Measurements from ENCODE around the gene MINDY4. TPM values are rescaled to one million over a fixed set of nuclear protein-coding genes. Genes with fewer than 3 reads are reported as not detected.

Gene MINDY4
- total and polyA plus RNA-seq, 2 of the 8 experiments (the other 6 are each of a cell fraction or from before 2014, with no cell fraction given) = 1.3 to 3.6 TPM

- WGBS, 2 experiments (ENCODE audit: extremely low coverage in 1 of 2, insufficient coverage in 1 of 2, insufficient read length in 1 of 2, insufficient replicate concordance in 2 of 2, low coverage in 1 of 2, low lambda C conversion rate in 2 of 2, missing lambda C conversion rate in 1 of 2) = 84% methylated on average over 4 of the region's 11 CpGs; no CpG with 5 or more reads in 1 of the 2 experiments
- H3K4ac ChIP-seq (replicated peaks; ENCODE audit: insufficient read length, low read depth, low read length) = no peak overlapping the region
- no peak overlapping the region for H3K9ac ChIP-seq (replicated peaks in 1 of 4; ENCODE audit: extremely low read depth in 1 of 4, low read depth in 3 of 4, low read length in 3 of 4)
- no peaks in the 10 kb centered on the region for H3K9me3 ChIP-seq (ENCODE audit: insufficient read depth in 2 of 2, low read depth in 1 of 2, low read length in 1 of 2)
- no peaks in the 10 kb centered on the region for H3K79me1 ChIP-seq (ENCODE audit: low read depth, low read length)
- ChIA-PET CTCF (ENCODE audit: partially characterized antibody) (interaction anchor here (1.1 to 4.5 kb wide), 6 partner anchors 16 to 115 kb away, joined by 3 to 42 read pairs (median 4); no protein-coding TSS in a partner anchor), POLR2A (ENCODE audit: partially characterized antibody) (no interaction called here)
- H4K8ac ChIP-seq (ENCODE audit: extremely low read depth, insufficient read depth, low read length) = no peak overlapping the region
- H3K4me2 ChIP-seq (ENCODE audit: insufficient read depth in 1 of 2, low read depth in 2 of 2, low read length in 2 of 2) = no peak overlapping the region
- no peak overlapping the region for H3K23ac ChIP-seq (ENCODE audit: insufficient read length)
- H4K5ac ChIP-seq (ENCODE audit: insufficient read length, low read depth, low read length) = no peak overlapping the region
- no peaks in the 10 kb centered on the region; the same call in 1 of the 2 replicates for H3K23me2 ChIP-seq (ENCODE audit: low read depth, low read length)
- no peak for FAIRE-seq
- no peak overlapping the region for H2BK20ac ChIP-seq (ENCODE audit: low read length)
- no peak for DNase-seq (ENCODE audit: low read depth in 1 of 2, low spot score in 2 of 2)
- no peak overlapping the region for H2AFZ ChIP-seq (ENCODE audit: low read length)
- no peak overlapping the region for H2BK15ac ChIP-seq (ENCODE audit: low read length)
- H3K56ac ChIP-seq (replicated peaks; ENCODE audit: insufficient read length, low read depth, low read length) = no peak overlapping the region
- no peak overlapping the region for H2BK12ac ChIP-seq (ENCODE audit: low read depth, low read length)
- no peak overlapping the region for H3K4me3 ChIP-seq (ENCODE audit: extremely low read depth in 1 of 4, insufficient read depth in 2 of 4, low read depth in 3 of 4, low read length in 4 of 4)
- peaks cover 0 to 10% (median 4%) of the 10 kb centered on the region in 4 experiments; a peak in 4 of 7 replicates for H3K4me1 ChIP-seq (replicated peaks in 1 of 4; ENCODE audit: control insufficient read depth in 3 of 4, insufficient read depth in 4 of 4, low read length in 3 of 4)
- H3K18ac ChIP-seq (ENCODE audit: extremely low read depth, low read length) = no peak overlapping the region
- no peak overlapping the region for H2BK120ac ChIP-seq (replicated peaks; ENCODE audit: low read depth, low read length)
- H3K27me3 ChIP-seq (replicated peaks in 1 of 4; ENCODE audit: control insufficient read depth in 3 of 4, extremely low read depth in 1 of 4, insufficient read depth in 3 of 4, low read length in 3 of 4) = peaks cover 0 to 2% (median 0%) of the 10 kb centered on the region in 4 experiments; a peak in 1 of 7 replicates
- H4K91ac ChIP-seq (replicated peaks; ENCODE audit: insufficient read length, low read length) = no peak overlapping the region
- H2BK5ac ChIP-seq (ENCODE audit: low read depth, low read length) = no peak overlapping the region
- no peak overlapping the region for H3K27ac ChIP-seq (ENCODE audit: low read depth, low read length)
- H3K79me2 ChIP-seq (ENCODE audit: control insufficient read depth in 1 of 2, insufficient read depth in 2 of 2, low read length in 2 of 2) = no peaks in the 10 kb centered on the region
- no peak overlapping the region for H2AK5ac ChIP-seq (ENCODE audit: low read depth, low read length)
- H4K20me1 ChIP-seq (replicated peaks in 1 of 2; ENCODE audit: control insufficient read depth in 1 of 2, insufficient read depth in 2 of 2, low read length in 2 of 2) = peaks cover 0 to 4% of the 10 kb centered on the region in 2 experiments
- no peaks in the 10 kb centered on the region for H3K36me3 ChIP-seq (ENCODE audit: control insufficient read depth in 2 of 4, insufficient read depth in 4 of 4, low read length in 3 of 4)
- no peak overlapping the region for H3K14ac ChIP-seq (ENCODE audit: insufficient read length)
- no peak for TF ChIP-seq MAX (IDR thresholded peaks at IDR 0.05)
- no peak for TF ChIP-seq SP4 (IDR thresholded peaks at IDR 0.05; ENCODE audit: low read length)
- TF ChIP-seq BCL11A (IDR thresholded peaks at IDR 0.05; ENCODE audit: low read depth in 2 of 2, low read length in 2 of 2) = no peak
- no peak for TF ChIP-seq TBP (IDR thresholded peaks at IDR 0.05; ENCODE audit: low read depth, low read length)
- TF ChIP-seq POLR2A (IDR thresholded peaks at IDR 0.05; ENCODE audit: control extremely low read depth in 1 of 2, low read depth in 2 of 2, low read length in 2 of 2) = no peak
- no peak for TF ChIP-seq RFX5 (IDR thresholded peaks at IDR 0.05; ENCODE audit: borderline replicate concordance, low read depth, low read length)
- TF ChIP-seq TAF1 (IDR thresholded peaks at IDR 0.05; ENCODE audit: low read depth, low read length) = no peak
- TF ChIP-seq SP2 (IDR thresholded peaks at IDR 0.05; ENCODE audit: low read length) = no peak
- TF ChIP-seq YY1 (IDR thresholded peaks at IDR 0.05; ENCODE audit: low read depth, low read length) = no peak
- TF ChIP-seq TCF12 (IDR thresholded peaks at IDR 0.05; ENCODE audit: low read depth, low read length) = no peak
- no peak for TF ChIP-seq SIN3A (conservative IDR thresholded peaks at IDR 0.05 in 1 of 2, IDR thresholded peaks at IDR 0.05 in 1 of 2; ENCODE audit: low read depth in 1 of 2, low read length in 2 of 2)
- no peak for TF ChIP-seq GTF2F1 (IDR thresholded peaks at IDR 0.05; ENCODE audit: borderline replicate concordance, low read depth, low read length)
- TF ChIP-seq RXRA (IDR thresholded peaks at IDR 0.05; ENCODE audit: insufficient read depth, low read depth, low read length) = no peak
- no peak for TF ChIP-seq TAF7 (optimal IDR thresholded peaks at IDR 0.05; ENCODE audit: borderline replicate concordance, low read depth, low read length)
- no peak for TF ChIP-seq NANOG (IDR thresholded peaks at IDR 0.05; ENCODE audit: insufficient read depth, low read depth, low read length, poor library complexity, severe bottlenecking)
Measured at GRCh38 chr7:30911133-30911532, 139.9 kb downstream of the MINDY4 start.

All from H1 (cell line).